Spleen (tissue), 11 donors: ENCODE data around the gene ERBB4. TPM values are rescaled to one million over a fixed set of nuclear protein-coding genes. Genes with fewer than 3 reads are reported as not detected.

ENCODE experiments used
- DNase-seq: peaks from one replicate; pipeline ENCODE4 v3.0.0-alpha.2; 2020
- H3K27ac ChIP-seq, 8 donors: fragments of 200-600 bp; sonication (generic) in 7 of 8; 1 replicate in 4 of 8; 2 replicates in 4 of 8; pipeline versions ENCODE4 v1.5.0 to v1.8.0; 2016 to 2021; ENCODE audit warnings: inconsistent platforms in 4 of 8, mild to moderate bottlenecking in 4 of 8, moderate library complexity in 1 of 8
- H3K27me3 ChIP-seq, 7 donors: fragments of 200-600 bp; sonication (generic) in 6 of 7; replicated peaks in 1 of 7; 1 replicate in 4 of 7; 2 replicates in 3 of 7; pipeline versions ENCODE4 v1.5.0 to v1.8.0; 2016 to 2021; ENCODE audit warnings: inconsistent platforms in 3 of 7, mild to moderate bottlenecking in 1 of 7
- H3K36me3 ChIP-seq, 6 donors: fragments of 200-600 bp; sonication (generic) in 5 of 6; 1 replicate in 4 of 6; 2 replicates in 2 of 6; pipeline versions ENCODE4 v1.5.0 to v1.8.0; 2016 to 2021; ENCODE audit warnings: inconsistent platforms in 2 of 6
- H3K4me1 ChIP-seq, 6 donors: fragments of 200-600 bp; sonication (generic) in 5 of 6; 1 replicate in 3 of 6; 2 replicates in 3 of 6; pipeline versions ENCODE4 v1.5.0 to v1.8.0; 2016 to 2021; ENCODE audit warnings: inconsistent platforms in 3 of 6
- H3K4me3 ChIP-seq, 8 donors: fragments of 200-600 bp; sonication (generic) in 7 of 8; 1 replicate in 4 of 8; 2 replicates in 4 of 8; pipeline versions ENCODE4 v1.5.0 to v1.8.0; 2016 to 2021; ENCODE audit warnings: inconsistent platforms in 4 of 8, mild to moderate bottlenecking in 4 of 8, moderate library complexity in 2 of 8
- H3K9me3 ChIP-seq, 8 donors: fragments of 200-600 bp; sonication (generic) in 7 of 8; 1 replicate in 4 of 8; 2 replicates in 4 of 8; pipeline versions ENCODE4 v1.5.0 to v1.8.0; 2016 to 2021; ENCODE audit warnings: inconsistent platforms in 4 of 8
- POLR2A ChIP-seq, 3 donors: fragments of 450-650 bp; IDR thresholded peaks; one replicate each; pipeline ENCODE4 v1.5.1; 2017; ENCODE audit warnings: antibody characterized with exemption in 3 of 3, mild to moderate bottlenecking in 1 of 3
- POLR2AphosphoS5 ChIP-seq, 3 donors: sonication (generic); formaldehyde crosslinking; IDR thresholded peaks; one replicate each; pipeline ENCODE4 v1.5.1; 2017; ENCODE audit warnings: antibody characterized with exemption in 3 of 3
- WGBS, 5 donors: extraction: QIAGEN DNeasy Blood & Tissue Kit in 3 of 5; methylation state at CpG; one replicate each; pipeline versions ENCODE4 v1.1.5 to v1.1.7; 2013 to 2018; 5-methylcytosine and 5-hydroxymethylcytosine counted together
- intact Hi-C: fragments of 100-400 bp; cut with DNase I; formaldehyde crosslinking; loops from one replicate; pipeline ENCODE4 v1.15.0; 2023; ENCODE audit warnings: low total_unique reads
- polyA plus RNA-seq, 3 donors: library from polyadenylated mRNA; stranded (reverse); fragments of 200-250 nt; gene quantifications; one replicate each; pipeline ENCODE4 v1.2.1, GENCODE V29; 2013
- total RNA-seq, 7 donors: library from RNA; depleted of rRNA in 3 of 7; stranded (reverse); fragments of >200 nt in 3 of 7; fragmentation: NEBNext Ultra II Directional in 4 of 7; extraction: Animal tissue kit (Norgen Biotek cat#: 25700) in 4 of 7; gene quantifications; one replicate each; pipeline versions ENCODE4 v1.1.0 to v1.2.1, GENCODE V29; 2016 to 2021
- TF ChIP-seq, protein P1 (sequence below), 11 experiments: fragments of 200-600 bp in 7 of 11; fragments of 450-650 bp in 4 of 11; sonication (generic) in 4 of 11; IDR thresholded peaks in 8 of 11; conservative IDR thresholded peaks in 3 of 11; 1 replicate in 7 of 11; 2 replicates in 4 of 11; pipeline versions ENCODE4 v1.4.0 to v1.8.0; 2016 to 2021; ENCODE audit warnings: antibody characterized with exemption in 11 of 11, inconsistent platforms in 4 of 11, mild to moderate bottlenecking in 1 of 11
- donor health status: healthy with polysubstance abuse.
- donor health status: DM: no; HTN: no; CAD: no; lungs with moderate emphysema.
- donor health status: DM: no; HTN: no; CAD: no.
- donor health status: Bipolar disorder and iron deficiency.
- donor health status: healthy.
- donor health status: DM: no; HTN: no; CAD: no.
- donor health status: DM: yes; HTN: yes; CAD: no.

Gene ERBB4
- total and polyA plus RNA-seq, 10 donors = under 0.01 to 1.4 (median 0.35) TPM

DNA sequence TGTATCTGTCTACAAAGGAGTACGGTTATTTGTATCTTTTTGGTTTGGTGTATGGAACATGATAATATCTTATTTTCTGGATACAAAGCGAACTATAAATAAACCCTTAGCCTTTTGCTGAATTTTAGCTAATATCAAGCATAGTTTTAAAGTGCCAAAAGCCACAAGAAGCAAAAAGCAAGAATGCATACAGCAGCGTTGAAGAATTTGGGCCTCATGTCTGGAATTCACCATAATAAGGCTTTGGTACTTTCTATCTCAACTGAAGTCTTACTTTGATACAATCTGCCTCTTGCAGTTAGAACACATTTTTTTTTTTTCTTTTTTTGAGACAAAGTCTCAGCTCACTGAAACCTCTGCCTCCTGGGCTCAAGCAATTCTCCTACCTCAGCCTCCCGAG is 151.5 kb downstream of the ERBB4 start:
- Histone ChIP-seq H3K4me3 (no peak overlapping the region), H3K27ac (no peak overlapping the region), H3K4me1 (no peaks in the 10 kb centered on the region), H3K9me3 (no peaks in the 10 kb centered on the region), H3K36me3 (no peaks in the 10 kb centered on the region), H3K27me3 (no peaks in the 10 kb centered on the region)
- DNase-seq = no peak
- intact Hi-C loops = no loop called here
- TF ChIP-seq POLR2AphosphoS5 (IDR thresholded peaks at IDR 0.05) (no peak), POLR2A (IDR thresholded peaks at IDR 0.05) (no peak)
- TF ChIP-seq, protein P1, sequence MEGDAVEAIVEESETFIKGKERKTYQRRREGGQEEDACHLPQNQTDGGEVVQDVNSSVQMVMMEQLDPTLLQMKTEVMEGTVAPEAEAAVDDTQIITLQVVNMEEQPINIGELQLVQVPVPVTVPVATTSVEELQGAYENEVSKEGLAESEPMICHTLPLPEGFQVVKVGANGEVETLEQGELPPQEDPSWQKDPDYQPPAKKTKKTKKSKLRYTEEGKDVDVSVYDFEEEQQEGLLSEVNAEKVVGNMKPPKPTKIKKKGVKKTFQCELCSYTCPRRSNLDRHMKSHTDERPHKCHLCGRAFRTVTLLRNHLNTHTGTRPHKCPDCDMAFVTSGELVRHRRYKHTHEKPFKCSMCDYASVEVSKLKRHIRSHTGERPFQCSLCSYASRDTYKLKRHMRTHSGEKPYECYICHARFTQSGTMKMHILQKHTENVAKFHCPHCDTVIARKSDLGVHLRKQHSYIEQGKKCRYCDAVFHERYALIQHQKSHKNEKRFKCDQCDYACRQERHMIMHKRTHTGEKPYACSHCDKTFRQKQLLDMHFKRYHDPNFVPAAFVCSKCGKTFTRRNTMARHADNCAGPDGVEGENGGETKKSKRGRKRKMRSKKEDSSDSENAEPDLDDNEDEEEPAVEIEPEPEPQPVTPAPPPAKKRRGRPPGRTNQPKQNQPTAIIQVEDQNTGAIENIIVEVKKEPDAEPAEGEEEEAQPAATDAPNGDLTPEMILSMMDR (IDR thresholded peaks at IDR 0.05 in 8 of 11, conservative IDR thresholded peaks at IDR 0.05 in 3 of 11) = no peak
- 77 to 86% (median 80%) methylated on average over 4 of the region's 4 CpGs for WGBS, 5 donors

DNA sequence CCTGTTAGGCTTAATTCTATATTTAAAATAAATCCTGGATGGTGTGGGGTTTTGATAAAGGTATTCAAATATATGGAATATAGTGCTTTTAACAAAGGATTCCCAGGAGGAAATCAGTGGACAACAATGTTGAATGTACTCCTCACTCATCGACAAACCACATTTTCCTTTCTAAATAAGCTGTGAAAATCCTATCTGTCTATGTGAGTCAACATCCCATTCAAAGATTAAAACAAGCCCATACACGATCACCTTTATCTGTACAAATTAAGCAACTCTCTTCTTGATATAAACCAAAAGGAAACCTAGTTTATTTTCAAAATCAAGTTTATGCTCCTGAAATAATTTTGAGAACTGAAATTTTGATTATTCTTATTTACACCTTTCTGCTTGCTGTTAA is 153.4 kb downstream of the ERBB4 start:
- H3K27me3 ChIP-seq = no peaks in the 10 kb centered on the region
- TF ChIP-seq POLR2AphosphoS5 (IDR thresholded peaks at IDR 0.05) = no peak
- TF ChIP-seq, protein P1 (IDR thresholded peaks at IDR 0.05 in 8 of 11, conservative IDR thresholded peaks at IDR 0.05 in 3 of 11) = no peak
- no peak for TF ChIP-seq POLR2A (IDR thresholded peaks at IDR 0.05)
- 72 to 90% (median 85%) methylated on average over 2 of the region's 2 CpGs for WGBS, 5 donors
- H3K4me1 ChIP-seq = no peaks in the 10 kb centered on the region
- intact Hi-C loops = no loop called here
- H3K36me3 ChIP-seq = no peaks in the 10 kb centered on the region
- no peak overlapping the region for H3K4me3 ChIP-seq
- no peaks in the 10 kb centered on the region for H3K9me3 ChIP-seq
- no peak for DNase-seq
- H3K27ac ChIP-seq = no peak overlapping the region

DNA sequence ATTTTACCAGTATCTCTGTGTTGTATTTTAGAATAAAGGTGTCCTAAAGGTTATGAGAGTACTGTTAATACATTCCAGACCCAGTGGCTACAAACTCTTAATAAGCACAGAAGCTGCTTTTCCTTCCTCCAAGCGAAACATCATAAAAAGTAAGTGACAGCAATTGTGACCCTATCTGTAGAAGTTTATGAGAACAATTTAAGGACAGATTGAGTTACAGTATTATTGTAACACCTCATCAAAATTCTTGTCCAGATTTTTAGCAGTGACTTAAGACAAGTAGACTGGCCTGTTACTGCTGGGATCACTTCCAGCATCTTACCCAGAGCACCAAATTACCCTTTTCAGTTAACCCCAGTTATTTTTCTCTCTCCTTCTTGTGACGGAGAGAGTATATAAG is 154.6 kb downstream of the ERBB4 start:
- no peaks in the 10 kb centered on the region for H3K4me1 ChIP-seq
- intact Hi-C loops = no loop called here

DNA sequence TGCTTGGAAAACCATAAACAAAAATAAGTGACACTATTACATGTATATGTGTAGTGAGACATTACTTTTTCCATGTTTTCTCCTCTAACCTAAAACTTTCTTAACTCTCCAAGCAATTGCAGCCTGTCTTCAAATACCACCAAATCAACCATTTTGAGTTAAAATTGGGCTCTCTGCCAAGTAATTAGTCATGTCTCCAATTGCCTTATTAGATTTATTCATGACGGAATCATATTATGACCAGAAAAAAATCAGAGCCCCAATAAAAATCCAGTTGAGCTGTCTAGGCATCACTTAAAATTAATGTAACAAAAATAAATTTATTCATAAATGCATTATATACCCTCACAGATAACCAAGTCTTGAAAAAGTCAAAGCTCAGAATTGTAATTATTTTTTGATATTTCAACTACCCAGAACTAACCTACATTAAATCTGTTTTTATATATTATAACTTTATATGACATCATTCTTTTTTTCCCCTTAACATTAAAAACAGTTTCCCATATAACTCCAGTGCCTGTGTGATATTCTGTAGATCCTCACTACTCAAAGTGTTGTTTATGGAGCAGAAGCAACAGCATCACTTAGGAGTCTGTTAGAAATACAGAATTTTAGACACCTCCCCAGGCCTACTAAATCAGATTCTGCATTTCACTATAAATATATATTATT is 157.0 kb downstream of the ERBB4 start:
- no peaks in the 10 kb centered on the region for H3K4me1 ChIP-seq
- H3K4me3 ChIP-seq = no peak overlapping the region
- no peak for DNase-seq
- H3K36me3 ChIP-seq = no peaks in the 10 kb centered on the region
- H3K27ac ChIP-seq = no peak overlapping the region
- H3K27me3 ChIP-seq = no peaks in the 10 kb centered on the region
- WGBS, 5 donors = 80 to 90% (median 89%) methylated on average over 1 of the region's 1 CpG
- intact Hi-C loops = no loop called here
- no peak for TF ChIP-seq POLR2AphosphoS5 (IDR thresholded peaks at IDR 0.05)
- no peak for TF ChIP-seq POLR2A (IDR thresholded peaks at IDR 0.05)
- TF ChIP-seq, protein P1 (IDR thresholded peaks at IDR 0.05 in 8 of 11, conservative IDR thresholded peaks at IDR 0.05 in 3 of 11) = no peak
- no peaks in the 10 kb centered on the region for H3K9me3 ChIP-seq

More for the DNA sequence above, 154.6 kb downstream of the ERBB4 start:
- no peak for DNase-seq
- Histone ChIP-seq H3K27ac (no peak overlapping the region), H3K36me3 (no peaks in the 10 kb centered on the region), H3K27me3 (no peaks in the 10 kb centered on the region), H3K4me3 (no peak overlapping the region), H3K9me3 (no peaks in the 10 kb centered on the region)
- 66 to 79% (median 75%) methylated on average over 2 of the region's 2 CpGs for WGBS, 5 donors
- TF ChIP-seq POLR2A (IDR thresholded peaks at IDR 0.05) (no peak), POLR2AphosphoS5 (IDR thresholded peaks at IDR 0.05) (no peak)
- TF ChIP-seq, protein P1 (IDR thresholded peaks at IDR 0.05 in 8 of 11, conservative IDR thresholded peaks at IDR 0.05 in 3 of 11) = no peak
